CD4-positive, alpha-beta T cell treated with Interleukin-4 for 1 hour (primary cell): Measurements from ENCODE around the gene MLF1.

ENCODE experiments used
- DNase-seq, 2 donors: peaks; one replicate each; pipeline ENCODE4 v3.0.0-alpha.2; 2020 to 2022

The MLF1 gene

GRCh38 chr3:158590223-158590622 is 19.2 kb downstream of the MLF1 start:
- DNase-seq: no peak

GRCh38 chr3:158600787-158601186 is 29.8 kb downstream of the MLF1 start:
- DNase-seq: no peak

- DNase-seq: no peak
Measured at GRCh38 chr3:158602227-158602626, 31.2 kb downstream of the MLF1 start.

- no peak for DNase-seq
Measured at GRCh38 chr3:158617982-158618875, 47.2 kb downstream of the MLF1 start.

DNA sequence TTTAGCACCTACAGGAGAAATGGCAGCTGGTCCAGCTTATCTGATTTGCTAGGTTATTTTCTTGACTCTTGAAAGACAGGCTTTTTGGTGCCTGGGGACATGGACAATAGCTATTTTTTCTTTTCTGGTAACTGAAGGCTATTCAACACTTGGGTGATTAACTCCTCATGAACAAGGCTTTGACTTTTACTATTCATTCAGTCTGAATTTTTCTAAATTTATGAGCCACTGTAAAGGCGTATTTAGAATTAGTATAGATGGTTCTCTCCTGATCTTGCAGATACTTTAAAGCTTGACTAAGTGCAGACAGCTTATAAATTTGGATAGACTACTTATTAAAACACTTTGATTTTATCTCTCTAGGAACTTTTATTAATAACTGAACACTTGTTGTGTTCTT is 54.9 kb downstream of the MLF1 start:
- DNase-seq: no peak

DNA sequence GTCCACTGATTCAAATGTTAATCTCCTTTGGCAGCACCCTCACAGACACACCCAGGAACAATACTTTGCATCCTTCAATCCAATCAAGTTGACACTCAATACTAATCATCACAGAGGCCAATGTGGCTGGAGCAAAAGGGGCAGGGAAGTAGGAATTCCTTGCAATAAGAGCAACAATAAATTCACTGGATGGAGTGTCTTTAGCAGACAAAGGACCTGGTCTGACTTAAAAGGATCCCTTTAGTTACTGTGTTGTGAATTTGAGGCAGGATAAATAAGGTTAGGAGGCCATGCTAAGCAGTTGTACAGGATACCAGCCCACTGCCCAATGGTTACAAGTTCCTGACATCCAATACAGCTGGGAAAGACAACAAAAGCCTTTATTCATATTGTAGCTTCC is 61.0 kb downstream of the MLF1 start:
- DNase-seq: no peak

- DNase-seq: no peak
Measured at GRCh38 chr3:158640646-158641045, 69.7 kb downstream of the MLF1 start.

- peak in 1 of 2 donors; percentile 44 for DNase-seq
Measured at GRCh38 chr3:158642005-158642404, 71.0 kb downstream of the MLF1 start.

DNA sequence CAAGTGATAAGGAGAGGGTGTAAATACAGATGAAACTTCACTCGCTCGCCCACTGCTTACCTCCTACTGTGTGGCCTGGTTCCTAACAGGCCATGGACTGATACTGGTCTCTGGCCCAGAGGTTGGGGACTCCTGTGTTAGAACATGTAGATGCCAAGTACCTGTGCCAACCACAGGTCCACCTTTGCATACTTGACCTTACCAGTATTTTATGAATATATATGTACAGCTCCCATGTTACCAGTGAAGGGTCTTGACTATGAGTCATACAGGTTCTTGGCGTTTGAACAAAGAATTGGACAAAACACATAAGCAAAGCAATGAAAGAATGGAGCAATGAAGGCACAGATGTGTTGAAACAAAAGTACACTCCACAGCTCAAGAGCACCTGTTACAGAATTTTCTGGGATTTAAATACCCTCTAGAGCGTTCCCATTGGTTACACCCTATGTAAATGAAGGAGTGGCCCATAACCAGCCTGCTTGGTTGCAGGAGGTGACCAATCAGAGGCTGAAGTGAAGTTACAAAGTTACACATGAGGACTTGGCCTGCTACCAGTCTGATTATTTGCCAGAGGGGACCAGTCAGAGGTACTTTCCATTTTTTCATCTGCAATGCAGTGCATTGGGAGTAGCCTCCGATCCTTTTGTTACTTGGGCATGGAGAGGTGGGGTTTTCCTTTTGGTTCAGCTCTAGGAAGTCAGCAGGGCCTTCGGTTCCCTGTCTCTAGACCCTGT is 71.6 kb downstream of the MLF1 start:
- DNase-seq: no peak

- DNase-seq: peak; percentile 93
Measured at GRCh38 chr3:158644345-158644908, 73.4 kb downstream of the MLF1 start, which contains the start of gene GFM1. Gene GFM1 (plus strand): TSS chr3:158644527. CDS start chr3:158644635, 108 bp downstream.

DNA sequence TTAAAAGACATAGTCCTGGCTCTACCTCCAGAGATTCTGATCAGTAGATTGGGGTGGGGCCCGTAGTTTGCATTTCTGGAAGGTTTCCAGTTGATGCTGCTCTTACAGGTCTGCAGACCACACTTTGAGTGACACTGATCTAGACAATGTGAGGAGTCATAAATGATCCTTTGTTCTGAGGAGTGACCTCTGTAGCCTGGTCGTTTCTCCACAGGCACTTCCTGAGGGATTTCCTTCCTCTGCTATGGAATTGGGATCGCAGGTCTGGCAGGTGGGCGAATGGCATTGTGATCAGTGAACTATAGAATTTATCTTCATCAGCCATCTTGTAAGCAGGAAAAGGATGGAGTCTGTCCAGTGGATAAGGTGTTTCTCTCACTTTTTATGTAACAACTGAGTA is 78.8 kb downstream of the MLF1 start:
- DNase-seq: no peak

- DNase-seq: no peak
Measured at GRCh38 chr3:158651192-158651591, 80.2 kb downstream of the MLF1 start.

GRCh38 chr3:158652463-158652862 is 81.5 kb downstream of the MLF1 start:
- DNase-seq: no peak
